Psoas muscle (tissue), 8 donors: Measurements from ENCODE around the gene KEL. TPM values are rescaled to one million over a fixed set of nuclear protein-coding genes. Genes with fewer than 3 reads are reported as not detected.

Source experiments
- ATAC-seq, 4 donors: fragments of 200-7000 bp; cut with Tn5 transposase; one replicate each; pipeline ENCODE4 v1.9.1; 2020; ENCODE audit warnings: moderate library complexity in 3 of 4, mild to moderate bottlenecking in 2 of 4
- DNase-seq, 2 donors: peaks; one replicate each; pipeline ENCODE4 v3.0.0-alpha.2; 2020
- H3K27ac ChIP-seq: fragments of 200-600 bp; one replicate; pipeline ENCODE4 v1.8.0; 2022
- H3K27me3 ChIP-seq, 3 donors: fragments of 200-600 bp in 1 of 3; one replicate each; pipeline versions ENCODE4 v1.6.1 to v1.8.0; 2013 to 2022; ENCODE audit warnings: low read length in 2 of 3, mild to moderate bottlenecking in 2 of 3, moderate library complexity in 1 of 3; ENCODE audit not compliant: insufficient read depth in 3 of 3
- H3K36me3 ChIP-seq, 2 donors: fragments of 200-600 bp in 1 of 2; one replicate each; pipeline versions ENCODE4 v1.6.1 to v1.8.0; 2013 to 2022; ENCODE audit warnings: low read depth in 1 of 2, mild to moderate bottlenecking in 1 of 2, moderate library complexity in 1 of 2; ENCODE audit not compliant: insufficient read depth in 1 of 2
- H3K4me1 ChIP-seq: fragments of 200-600 bp; one replicate; pipeline ENCODE4 v1.8.0; 2022
- H3K4me3 ChIP-seq: fragments of 200-600 bp; one replicate; pipeline ENCODE4 v1.8.0; 2022; ENCODE audit warnings: mild to moderate bottlenecking
- H3K9me3 ChIP-seq: fragments of 200-600 bp; one replicate; pipeline ENCODE4 v1.8.0; 2022
- CTCF ChIP-seq: fragments of 200-600 bp; IDR thresholded peaks from one replicate; pipeline ENCODE4 v1.8.0; 2022; ENCODE audit warnings: antibody characterized with exemption
- WGBS, 3 donors: extraction: QIAGEN DNeasy Blood & Tissue Kit; methylation state at CpG; one replicate each; pipeline versions ENCODE4 v1.1.6 to v1.1.7; 2013; 5-methylcytosine and 5-hydroxymethylcytosine counted together
- intact Hi-C, 2 donors: fragments of 100-400 bp; cut with DNase I; formaldehyde crosslinking; loops; one replicate each; pipeline versions ENCODE4 v1.11.0 to v1.14.2; 2022
- polyA plus RNA-seq, 3 donors: library from polyadenylated mRNA; stranded (reverse); fragments of 200-250 nt; gene quantifications; one replicate each; pipeline ENCODE4 v1.2.3, GENCODE V29; 2013
- total RNA-seq, 4 donors: library from RNA; stranded (reverse); fragmentation: NEBNext Ultra II Directional in 2 of 4; extraction: Animal tissue kit (Norgen Biotek cat#: 25700) in 2 of 4; gene quantifications; one replicate each; pipeline versions ENCODE4 v1.2.1 to v1.2.4, GENCODE V29; 2021 to 2023
- donor health status: healthy with polysubstance abuse.
- donor health status: DM: no; HTN: no; CAD: no; lungs with moderate emphysema.
- donor health status: Bipolar disorder and iron deficiency.
- donor health status: healthy.
- donor health status: DM: yes; HTN: yes; CAD: no.
- donor health status: DM: no; HTN: no; CAD: no.
- donor health status: DM: no; HTN: no; CAD: no.
- donor health status: DM: yes; HTN: yes; CAD: no.

The KEL gene
- total and polyA plus RNA-seq, 7 donors = 0.01 to 0.69 (median 0.30) TPM; not detected in 2

GRCh38 chr7:142918901-142919300 lies 43.3 kb downstream of the KEL start:
- 76 to 88% (median 85%) methylated on average over 2 of the region's 2 CpGs for WGBS, 3 donors
- DNase-seq (no peak), ATAC-seq (no peak)
- Histone ChIP-seq H3K36me3 (no peaks in the 10 kb centered on the region), H3K9me3 (no peaks in the 10 kb centered on the region), H3K4me1 (no peaks in the 10 kb centered on the region), H3K4me3 (no peak overlapping the region), H3K27me3 (peaks cover 0 to 5% (median 0%) of the 10 kb centered on the region in 3 donors), H3K27ac (no peak overlapping the region)
- TF ChIP-seq CTCF = no peak
- intact Hi-C loops = no loop called here

DNA sequence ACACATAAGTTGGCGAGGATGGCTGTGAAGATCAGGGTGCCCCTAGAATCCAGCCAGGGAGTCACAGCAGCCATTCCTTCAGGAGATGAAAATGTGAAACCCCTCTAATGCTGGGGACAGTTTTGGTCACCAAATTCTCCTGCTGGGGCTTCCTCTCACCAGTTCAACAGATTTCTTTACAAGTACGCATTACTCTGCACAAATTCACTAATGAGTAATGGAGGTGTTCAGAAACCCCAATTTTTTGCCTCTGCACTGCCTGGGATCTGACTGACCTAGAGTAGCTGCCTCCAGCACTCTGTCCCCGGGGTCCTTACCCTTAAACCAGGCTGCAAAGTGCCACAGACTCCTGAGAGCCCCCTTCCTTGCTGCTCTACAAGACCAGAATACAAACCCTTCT lies 44.7 kb downstream of the KEL start:
- WGBS, 3 donors = 76 to 79% (median 78%) methylated on average over 3 of the region's 3 CpGs
- no peaks in the 10 kb centered on the region for H3K9me3 ChIP-seq
- intact Hi-C loops = no loop called here

GRCh38 chr7:142916508-142916907 lies 45.7 kb downstream of the KEL start:
- ATAC-seq = no peak
- TF ChIP-seq CTCF = no peak

More for the DNA sequence above, 44.7 kb downstream of the KEL start:
- DNase-seq (no peak), ATAC-seq (no peak)
- Histone ChIP-seq H3K27me3 (peaks cover 0 to 5% (median 0%) of the 10 kb centered on the region in 3 donors), H3K4me1 (no peaks in the 10 kb centered on the region), H3K4me3 (no peak overlapping the region), H3K36me3 (no peaks in the 10 kb centered on the region), H3K27ac (no peak overlapping the region)
- no peak for TF ChIP-seq CTCF

GRCh38 chr7:142915315-142915714 lies 46.8 kb downstream of the KEL start:
- H3K4me3 ChIP-seq = no peak overlapping the region
- ATAC-seq (no peak), DNase-seq (no peak)
- no peak for TF ChIP-seq CTCF
- no peak overlapping the region for H3K27ac ChIP-seq
- H3K4me1 ChIP-seq = no peaks in the 10 kb centered on the region
- H3K27me3 ChIP-seq = peaks cover 0 to 5% (median 0%) of the 10 kb centered on the region in 3 donors
- H3K36me3 ChIP-seq = no peaks in the 10 kb centered on the region
- intact Hi-C loops = no loop called here
- 87 to 89% (median 89%) methylated on average over 8 of the region's 8 CpGs for WGBS, 3 donors
- no peaks in the 10 kb centered on the region for H3K9me3 ChIP-seq

More at GRCh38 chr7:142916508-142916907, 45.7 kb downstream of the KEL start:
- Histone ChIP-seq H3K4me3 (no peak overlapping the region), H3K27me3 (peaks cover 0 to 5% (median 0%) of the 10 kb centered on the region in 3 donors), H3K4me1 (no peaks in the 10 kb centered on the region), H3K9me3 (no peaks in the 10 kb centered on the region), H3K36me3 (no peaks in the 10 kb centered on the region), H3K27ac (no peak overlapping the region)
- no peak for DNase-seq
- intact Hi-C loops = no loop called here
- WGBS, 3 donors = 30 to 41% (median 35%) methylated on average over 2 of the region's 2 CpGs

DNA sequence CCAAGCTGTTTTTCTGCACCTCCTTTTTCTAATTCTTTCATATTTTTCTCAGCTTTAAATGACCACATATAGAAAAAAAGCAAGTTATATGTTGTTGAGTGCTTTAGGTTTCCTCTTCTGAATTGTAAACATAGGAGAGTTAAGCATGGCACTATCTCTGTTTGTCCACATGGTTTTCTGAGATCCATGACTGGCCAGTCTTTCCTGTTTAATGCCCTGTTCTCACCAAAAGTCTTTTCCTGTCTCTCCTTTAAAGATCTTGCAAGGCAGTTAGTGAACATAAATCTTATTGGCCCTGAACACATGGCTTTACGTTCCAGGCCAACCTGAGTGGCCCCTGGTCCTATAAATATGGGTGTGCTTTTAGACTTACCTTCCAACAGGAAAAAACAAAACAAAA lies 48.0 kb downstream of the KEL start:
- Histone ChIP-seq H3K4me1 (no peaks in the 10 kb centered on the region), H3K27me3 (peaks cover 0 to 5% (median 0%) of the 10 kb centered on the region in 3 donors), H3K36me3 (no peaks in the 10 kb centered on the region), H3K4me3 (no peak overlapping the region), H3K27ac (no peak overlapping the region), H3K9me3 (no peaks in the 10 kb centered on the region)
- DNase-seq (no peak), ATAC-seq (no peak)
- no peak for TF ChIP-seq CTCF
- intact Hi-C loops = no loop called here
- 33 to 48% (median 37%) methylated on average over 1 of the region's 1 CpG for WGBS, 3 donors
